H9 (cell line): ENCODE measurements around the gene STC2. TPM values are rescaled to one million over a fixed set of nuclear protein-coding genes. Genes with fewer than 3 reads are reported as not detected.

Experiments used
- DNase-seq: peaks from one replicate; pipeline ENCODE4 v3.0.0-alpha.2; 2017
- H2AFZ ChIP-seq: one replicate; pipeline ENCODE4 v1.6.1; 2013; ENCODE audit warnings: mild to moderate bottlenecking, low read length, control low read depth, moderate library complexity
- H2AK5ac ChIP-seq: 2 replicates; pipeline ENCODE4 v1.6.1; 2013; ENCODE audit warnings: low read length, control low read depth, mixed read lengths; ENCODE audit not compliant: insufficient read length
- H2BK120ac ChIP-seq: one replicate; pipeline ENCODE4 v1.6.1; 2013; ENCODE audit warnings: low read depth, mild to moderate bottlenecking, low read length, control low read depth, inconsistent platforms; ENCODE audit not compliant: poor library complexity, severe bottlenecking
- H2BK12ac ChIP-seq: 2 replicates; pipeline ENCODE4 v1.6.1; 2013; ENCODE audit warnings: low read length, control low read depth, mixed read lengths, low read depth; ENCODE audit not compliant: insufficient read length
- H2BK15ac ChIP-seq: 2 replicates; pipeline ENCODE4 v1.6.1; 2013; ENCODE audit warnings: low read depth, low read length, control low read depth
- H2BK20ac ChIP-seq: one replicate; pipeline ENCODE4 v1.6.1; 2013; ENCODE audit warnings: low read depth, mild to moderate bottlenecking, low read length, control low read depth, inconsistent platforms; ENCODE audit not compliant: poor library complexity, severe bottlenecking
- H2BK5ac ChIP-seq: 2 replicates; pipeline ENCODE4 v1.6.1; 2013; ENCODE audit warnings: low read length, control low read depth, mixed read lengths; ENCODE audit not compliant: insufficient read length
- H3K14ac ChIP-seq: 2 replicates; pipeline ENCODE4 v1.6.1; 2013; ENCODE audit warnings: low read length, control low read depth; ENCODE audit not compliant: insufficient read depth
- H3K18ac ChIP-seq: 2 replicates; pipeline ENCODE4 v1.6.1; 2013; ENCODE audit warnings: low read depth, mild to moderate bottlenecking, mixed read lengths, low read length, control low read depth; ENCODE audit not compliant: insufficient read length
- H3K23ac ChIP-seq: 2 replicates; pipeline ENCODE4 v1.6.1; 2013; ENCODE audit warnings: low read length, control low read depth, mixed read lengths, low read depth; ENCODE audit not compliant: insufficient read length
- H3K23me2 ChIP-seq: 2 replicates; pipeline ENCODE4 v1.6.1; 2013; ENCODE audit warnings: low read depth, mild to moderate bottlenecking, mixed read lengths, low read length, control low read depth; ENCODE audit not compliant: insufficient read length, poor library complexity, severe bottlenecking
- H3K27ac ChIP-seq: 2 replicates; pipeline ENCODE4 v1.5.1; 2013; ENCODE audit warnings: low read length, control low read depth, mixed read lengths, low read depth; ENCODE audit not compliant: insufficient read length
- H3K27me3 ChIP-seq: 2 replicates; pipeline ENCODE4 v1.6.1; 2013; ENCODE audit warnings: low read length, control low read depth, inconsistent platforms; ENCODE audit not compliant: insufficient read depth
- H3K4ac ChIP-seq: 2 replicates; pipeline ENCODE4 v1.6.1; 2013; ENCODE audit warnings: low read depth, mild to moderate bottlenecking, control low read depth, inconsistent platforms, low read length, moderate library complexity
- H3K4me1 ChIP-seq: 2 replicates; pipeline ENCODE4 v1.6.1; 2013; ENCODE audit warnings: low read length, control low read depth, inconsistent platforms; ENCODE audit not compliant: insufficient read depth
- H3K4me2 ChIP-seq: 2 replicates; pipeline ENCODE4 v1.6.1; 2013; ENCODE audit warnings: low read length, control low read depth, mixed read lengths; ENCODE audit not compliant: insufficient read length, insufficient read depth
- H3K56ac ChIP-seq: 2 replicates; pipeline ENCODE4 v1.6.1; 2013; ENCODE audit warnings: low read depth, mild to moderate bottlenecking, mixed read lengths, low read length, control low read depth; ENCODE audit not compliant: insufficient read length
- H3K79me1 ChIP-seq: 2 replicates; pipeline ENCODE4 v1.6.1; 2013; ENCODE audit warnings: low read depth, mild to moderate bottlenecking, moderate library complexity, low read length, control low read depth, inconsistent platforms; ENCODE audit not compliant: insufficient read depth, poor library complexity, severe bottlenecking
- H3K79me2 ChIP-seq: 2 replicates; pipeline ENCODE4 v1.6.1; 2013; ENCODE audit warnings: low read length, control low read depth, inconsistent platforms; ENCODE audit not compliant: insufficient read depth
- H3K9ac ChIP-seq: 2 replicates; pipeline ENCODE4 v1.6.1; 2013; ENCODE audit warnings: low read length, control low read depth, mixed read lengths; ENCODE audit not compliant: insufficient read length; ENCODE audit errors: extremely low read depth
- H3K9me3 ChIP-seq: one replicate; pipeline ENCODE4 v1.6.1; 2013; ENCODE audit warnings: low read depth, low read length, inconsistent platforms; ENCODE audit not compliant: control insufficient read depth
- H3T11ph ChIP-seq: one replicate; pipeline ENCODE4 v1.6.1; 2013; ENCODE audit warnings: mild to moderate bottlenecking, low read length, control low read depth, inconsistent platforms
- H4K20me1 ChIP-seq: one replicate; pipeline ENCODE4 v1.6.1; 2013; ENCODE audit not compliant: control insufficient read depth, insufficient read length, insufficient read depth
- H4K5ac ChIP-seq: 2 replicates; pipeline ENCODE4 v1.6.1; 2013; ENCODE audit warnings: low read depth, mild to moderate bottlenecking, mixed read lengths, low read length, control low read depth; ENCODE audit not compliant: insufficient read length
- H4K8ac ChIP-seq: replicated peaks from 2 replicates; pipeline ENCODE4 v1.6.1; 2013; ENCODE audit warnings: low read length, control low read depth, mixed read lengths, low read depth; ENCODE audit not compliant: insufficient read length
- H4K91ac ChIP-seq: 2 replicates; pipeline ENCODE4 v1.6.1; 2013; ENCODE audit warnings: low read depth, mild to moderate bottlenecking, moderate library complexity, mixed read lengths, low read length, control low read depth; ENCODE audit not compliant: insufficient read length
- H3K27ac Mint-ChIP-seq, 3 experiments: 2 replicates in 2 of 3; 3 replicates in 1 of 3; pipeline ENCODE4 v1.8.0; 2020 to 2021; ENCODE audit warnings: mixed read lengths in 3 of 3, mild to moderate bottlenecking in 1 of 3, moderate library complexity in 1 of 3
- H3K27me3 Mint-ChIP-seq: 2 replicates; pipeline ENCODE4 v1.8.0; 2021; ENCODE audit warnings: low read depth, mild to moderate bottlenecking, moderate library complexity, mixed read lengths
- H3K36me3 Mint-ChIP-seq, 3 experiments: 2 replicates in 2 of 3; 3 replicates in 1 of 3; pipeline ENCODE4 v1.8.0; 2020 to 2021; ENCODE audit warnings: low read depth in 3 of 3, mixed read lengths in 3 of 3; ENCODE audit not compliant: insufficient read depth in 1 of 3
- H3K4me1 Mint-ChIP-seq, 2 experiments: 2 replicates each; pipeline ENCODE4 v1.8.0; 2020; ENCODE audit warnings: mixed read lengths in 2 of 2
- H3K4me3 Mint-ChIP-seq, 2 experiments: 2 replicates in 1 of 2; 3 replicates in 1 of 2; pipeline ENCODE4 v1.8.0; 2020 to 2021; ENCODE audit warnings: mild to moderate bottlenecking in 2 of 2, mixed read lengths in 2 of 2, moderate library complexity in 1 of 2
- H3K9me3 Mint-ChIP-seq, 2 experiments: 2 replicates in 1 of 2; 3 replicates in 1 of 2; pipeline ENCODE4 v1.8.0; 2020; ENCODE audit warnings: mild to moderate bottlenecking in 2 of 2, mixed read lengths in 2 of 2, moderate library complexity in 1 of 2
- CTCF ChIP-seq: fragments of 200-600 bp; sonication (generic); conservative IDR thresholded peaks from 3 replicates; pipeline ENCODE4 v1.8.0; 2021; ENCODE audit warnings: antibody characterized with exemption, mild to moderate bottlenecking
- WGBS: extraction: QIAGEN DNeasy Blood & Tissue Kit; methylation state at CpG from one replicate; pipeline ENCODE4 v1.1.7; 2013; ENCODE audit warnings: missing lambda C conversion rate, low lambda C conversion rate, mixed read lengths; ENCODE audit not compliant: insufficient read length; ENCODE audit errors: extremely low coverage; 5-methylcytosine and 5-hydroxymethylcytosine counted together
- total RNA-seq: library from RNA; stranded (reverse); gene quantifications from 2 replicates; pipeline ENCODE4 v1.2.1, GENCODE V29; 2021

STC2 gene
- total RNA-seq, 1 experiment from 2014 or later, result 77.7 TPM

DNA sequence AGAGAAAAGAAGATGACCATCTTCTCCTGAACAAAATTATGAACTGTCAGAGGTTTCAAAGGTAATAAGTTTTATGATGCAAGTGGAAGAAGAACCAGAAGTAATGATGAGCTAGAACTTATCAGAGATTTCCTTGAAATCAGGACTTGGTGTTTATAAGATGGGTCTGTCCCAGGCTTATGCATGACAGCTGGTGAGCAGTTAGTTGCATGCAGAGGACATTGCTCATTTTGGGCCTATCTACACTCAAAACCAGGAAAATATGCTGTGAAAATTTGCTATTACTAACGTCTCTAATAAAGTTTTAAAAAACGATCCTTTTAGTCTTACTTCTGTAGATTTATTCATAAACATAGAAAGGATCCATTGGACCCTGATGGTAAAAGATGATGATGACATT, 6.6 kb upstream of the STC2 start:
- no CpG with 5 or more reads among the region's 2 CpGs for WGBS
- H3K79me2 ChIP-seq, result no peaks in the 10 kb centered on the region
- no peak overlapping the region for H2BK20ac ChIP-seq
- H4K91ac ChIP-seq, result no peak overlapping the region
- no peak overlapping the region for H4K8ac ChIP-seq
- H3K27me3 ChIP-seq, result no peaks in the 10 kb centered on the region; the same call in 1 of the 2 replicates
- no peaks in the 10 kb centered on the region for H3K9me3 ChIP-seq
- H2AFZ ChIP-seq, result no peak overlapping the region
- H2BK120ac ChIP-seq, result no peak overlapping the region
- Mint-ChIP-seq H3K4me1 (peaks cover 25 to 26% of the 10 kb centered on the region in 2 experiments), H3K27me3 (peaks cover 15% of the 10 kb centered on the region), H3K9me3 (peaks cover 0 to 4% of the 10 kb centered on the region in 2 experiments; a peak in 1 of 5 replicates), H3K4me3 (no peak overlapping the region), H3K36me3 (peaks cover 0 to 4% (median 4%) of the 10 kb centered on the region in 3 experiments; a peak in 3 of 7 replicates), H3K27ac (no peak overlapping the region)
- no peak overlapping the region for H3T11ph ChIP-seq
- no peak for DNase-seq
- no peak overlapping the region for H2BK5ac ChIP-seq
- no peaks in the 10 kb centered on the region for H4K20me1 ChIP-seq
- H2BK12ac ChIP-seq, result no peak overlapping the region
- no peak overlapping the region for H3K27ac ChIP-seq
- TF ChIP-seq CTCF, result no peak
- H3K9ac ChIP-seq, result no peak overlapping the region
- no peak overlapping the region for H3K18ac ChIP-seq
- no peak overlapping the region for H3K4me2 ChIP-seq
- no peaks in the 10 kb centered on the region for H3K79me1 ChIP-seq
- no peak overlapping the region for H4K5ac ChIP-seq
- H2AK5ac ChIP-seq, result no peak overlapping the region
- H3K23me2 ChIP-seq, result peaks cover 4% of the 10 kb centered on the region
- H3K4me1 ChIP-seq, result no peaks in the 10 kb centered on the region
- no peak overlapping the region for H3K23ac ChIP-seq
- H3K4ac ChIP-seq, result no peak overlapping the region
- H3K14ac ChIP-seq, result no peak overlapping the region
- no peak overlapping the region for H3K56ac ChIP-seq
- no peak overlapping the region for H2BK15ac ChIP-seq
